Parathyroid adenoma (tissue), 2 donors: ENCODE data around the gene NFIC.
"Not testable (repeated sequence)": the region's sequence is repeated elsewhere in the genome, so short reads cannot be mapped to it uniquely, and the experiment has no call there.

Experiments used
- H2AFZ ChIP-seq: fragments of 300-600 bp; sonication (generic); one replicate; pipeline ENCODE4 v1.7.0; 2017; ENCODE audit warnings: antibody characterized with exemption, mild to moderate bottlenecking
- H3K27ac ChIP-seq: fragments of 300-600 bp; sonication (generic); one replicate; pipeline ENCODE4 v1.7.0; 2017
- H3K27me3 ChIP-seq: fragments of 300-600 bp; sonication (generic); one replicate; pipeline ENCODE4 v1.7.0; 2017; ENCODE audit warnings: low read length; ENCODE audit not compliant: control insufficient read depth, insufficient read depth
- H3K36me3 ChIP-seq: fragments of 300-600 bp; sonication (generic); one replicate; pipeline ENCODE4 v1.7.0; 2017; ENCODE audit warnings: low read length; ENCODE audit not compliant: control insufficient read depth, insufficient read depth
- H3K4me1 ChIP-seq: fragments of 300-600 bp; sonication (generic); one replicate; pipeline ENCODE4 v1.7.0; 2017; ENCODE audit warnings: control low read depth
- H3K4me2 ChIP-seq: fragments of 300-600 bp; sonication (generic); one replicate; pipeline ENCODE4 v1.7.0; 2017; ENCODE audit warnings: low read length
- H3K4me3 ChIP-seq: fragments of 300-600 bp; sonication (generic); one replicate; pipeline ENCODE4 v1.7.0; 2017; ENCODE audit warnings: low read depth, low read length
- H3K79me2 ChIP-seq: fragments of 300-600 bp; sonication (generic); one replicate; pipeline ENCODE4 v1.7.0; 2017; ENCODE audit warnings: control low read depth
- H3K9ac ChIP-seq: fragments of 300-600 bp; sonication (generic); one replicate; pipeline ENCODE4 v1.7.0; 2017; ENCODE audit warnings: mild to moderate bottlenecking
- H3K9me3 ChIP-seq: fragments of 300-600 bp; sonication (generic); one replicate; pipeline ENCODE4 v1.7.0; 2017; ENCODE audit warnings: low read length; ENCODE audit not compliant: control insufficient read depth
- CTCF ChIP-seq: fragments of 300-600 bp; sonication (generic); IDR thresholded peaks from one replicate; pipeline ENCODE4 v1.7.0; 2017; ENCODE audit warnings: antibody characterized with exemption, mild to moderate bottlenecking
- donor health status: primary hyperparathyroidism.

Gene NFIC

DNA sequence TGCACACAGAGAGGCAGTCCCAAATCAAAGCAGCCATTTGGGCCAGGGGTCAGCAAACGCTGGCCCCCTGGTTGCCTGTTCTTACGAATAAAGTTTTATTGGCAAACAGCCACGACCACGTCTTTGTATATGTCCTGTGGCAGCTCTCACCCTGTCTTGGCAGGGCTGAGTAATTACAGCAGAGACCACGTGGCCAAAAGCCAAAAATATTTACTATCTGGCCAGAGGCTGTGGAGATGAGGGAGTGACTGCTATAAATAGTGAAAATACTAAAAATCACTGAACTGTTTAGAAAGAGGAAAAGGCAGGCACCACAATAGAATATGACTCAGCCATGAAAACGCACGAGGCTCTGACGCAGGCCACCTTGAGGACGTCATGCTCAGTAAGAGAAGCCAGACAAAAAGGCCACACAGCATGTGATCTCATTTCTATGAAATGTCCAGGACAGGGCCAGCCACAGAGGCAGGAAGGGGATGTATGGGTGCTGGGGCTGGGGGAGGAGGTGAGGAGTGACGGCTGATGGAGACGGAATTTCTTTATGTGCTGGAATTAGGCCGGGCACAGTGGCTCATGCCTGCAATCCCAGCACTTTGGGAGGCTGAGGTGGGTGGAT, 84.5 kb downstream of the NFIC start:
- Histone ChIP-seq H3K27me3 (no peaks in the 10 kb centered on the region), H3K4me1 (no peaks in the 10 kb centered on the region), H3K36me3 (no peaks in the 10 kb centered on the region), H2AFZ (no peak overlapping the region), H3K9ac (no peak overlapping the region), H3K27ac (peak overlapping the region; percentile 56), H3K79me2 (peaks cover 52% of the 10 kb centered on the region), H3K9me3 (no peaks in the 10 kb centered on the region), H3K4me2 (no peak overlapping the region), H3K4me3 (no peak overlapping the region)
- no peak for TF ChIP-seq CTCF

GRCh38 chr19:3451451-3451866, 85.1 kb downstream of the NFIC start:
- no peaks in the 10 kb centered on the region for H3K4me1 ChIP-seq
- H3K79me2 ChIP-seq, result peaks cover 46% of the 10 kb centered on the region
- H3K9me3 ChIP-seq, result no peaks in the 10 kb centered on the region
- no peak overlapping the region for H2AFZ ChIP-seq
- no peak overlapping the region for H3K4me2 ChIP-seq
- no peak for TF ChIP-seq CTCF
- no peaks in the 10 kb centered on the region for H3K36me3 ChIP-seq
- H3K27ac ChIP-seq, result peak overlapping the region; percentile 56
- H3K9ac ChIP-seq, result no peak overlapping the region
- H3K27me3 ChIP-seq, result no peaks in the 10 kb centered on the region
- no peak overlapping the region for H3K4me3 ChIP-seq

DNA sequence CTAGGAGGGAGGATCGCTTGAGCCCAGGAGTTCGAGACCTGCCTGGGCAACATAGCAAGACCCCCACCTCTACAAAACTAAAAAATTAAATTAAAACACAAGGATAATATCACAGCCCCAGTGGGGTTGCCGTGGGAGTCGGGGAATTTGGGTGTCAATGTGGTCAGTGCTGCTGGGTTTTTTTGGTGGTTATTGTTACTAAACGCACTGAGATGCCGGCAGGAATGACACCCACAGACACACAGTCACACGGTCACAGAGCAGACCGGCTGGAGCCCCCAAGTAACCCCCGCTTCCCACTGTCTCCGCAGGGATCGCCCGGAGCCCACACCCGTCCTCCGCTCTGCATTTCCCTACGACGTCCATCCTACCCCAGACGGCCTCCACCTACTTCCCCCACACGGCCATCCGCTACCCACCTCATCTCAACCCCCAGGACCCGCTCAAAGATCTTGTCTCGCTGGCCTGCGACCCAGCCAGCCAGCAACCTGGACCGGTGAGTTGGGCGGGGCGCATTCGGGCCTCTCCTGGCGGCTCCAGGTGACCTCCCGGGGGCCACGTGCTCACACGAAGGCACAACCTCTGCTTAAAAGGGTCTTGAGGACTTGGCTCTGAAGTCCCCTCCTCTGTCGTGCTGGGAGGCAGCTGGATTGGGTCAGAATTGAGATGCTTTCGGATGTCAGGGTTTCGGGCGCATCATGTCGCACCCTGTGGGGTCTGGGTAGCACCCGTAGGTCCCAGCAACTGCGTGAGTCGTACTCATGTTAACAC, 86.0 kb downstream of the NFIC start:
- no peaks in the 10 kb centered on the region for H3K36me3 ChIP-seq
- H3K27ac ChIP-seq, result no peak overlapping the region

GRCh38 chr19:3452942-3453214, 86.5 kb downstream of the NFIC start:
- H2AFZ ChIP-seq, H3K27me3 ChIP-seq, H3K9me3 ChIP-seq, H3K27ac ChIP-seq, H3K4me2 ChIP-seq, H3K4me3 ChIP-seq, H3K36me3 ChIP-seq, H3K9ac ChIP-seq, H3K4me1 ChIP-seq: not testable (repeated sequence)
- H3K79me2 ChIP-seq, result peaks cover 40% of the 10 kb centered on the region

More for the DNA sequence above, 86.0 kb downstream of the NFIC start:
- Histone ChIP-seq H3K4me2 (no peak overlapping the region), H3K9ac (no peak overlapping the region), H2AFZ (no peak overlapping the region), H3K4me1 (no peaks in the 10 kb centered on the region), H3K4me3 (no peak overlapping the region), H3K79me2 (peaks cover 42% of the 10 kb centered on the region), H3K27me3 (no peaks in the 10 kb centered on the region), H3K9me3 (no peaks in the 10 kb centered on the region)
- no peak for TF ChIP-seq CTCF

DNA sequence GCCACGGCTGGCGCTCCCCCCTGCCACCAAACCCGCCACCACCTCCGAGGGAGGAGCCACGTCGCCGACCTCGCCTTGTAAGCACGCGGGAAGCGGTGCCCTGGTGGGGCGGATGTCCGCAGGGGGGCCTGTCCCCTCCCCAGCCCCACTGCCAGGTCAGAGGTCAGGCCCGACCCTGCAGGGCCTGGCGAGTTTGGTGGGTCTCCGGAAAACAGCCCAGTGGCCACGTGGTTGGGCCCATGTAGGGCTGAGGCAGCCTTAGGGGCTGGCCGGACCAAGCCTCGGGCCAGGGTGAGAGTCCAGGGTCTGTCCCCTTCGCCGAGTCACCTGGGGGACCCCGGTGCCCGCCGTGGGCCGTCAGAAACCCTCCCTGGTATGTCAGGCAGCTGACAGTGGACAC, 87.5 kb downstream of the NFIC start:
- H3K27me3 ChIP-seq, result no peaks in the 10 kb centered on the region
- no peak overlapping the region for H3K27ac ChIP-seq
- no peaks in the 10 kb centered on the region for H3K4me1 ChIP-seq

More for the DNA sequence above, 87.5 kb downstream of the NFIC start:
- H3K9ac ChIP-seq, result no peak overlapping the region
- H3K79me2 ChIP-seq, result peaks cover 33% of the 10 kb centered on the region
- H3K36me3 ChIP-seq, result no peaks in the 10 kb centered on the region
- H3K4me3 ChIP-seq, result no peak overlapping the region
- H3K9me3 ChIP-seq, result no peaks in the 10 kb centered on the region
- TF ChIP-seq CTCF, result no peak
- H3K4me2 ChIP-seq, result no peak overlapping the region
- H2AFZ ChIP-seq, result no peak overlapping the region
